Smooth muscle cell (in vitro differentiated cells): ENCODE measurements around the gene CCDC57. TPM values are rescaled to one million over a fixed set of nuclear protein-coding genes. Genes with fewer than 3 reads are reported as not detected.

Experiments used
- DNase-seq: peaks from one replicate; lab custom pipeline; 2025; ENCODE audit not compliant: unreplicated experiment; lab: John Stamatoyannopoulos, UW
- H2AFZ ChIP-seq: fragments of 200-600 bp; sonication (generic); 2 replicates; pipeline ENCODE4 v1.6.0; 2016; ENCODE audit warnings: antibody characterized with exemption, low read depth, mild to moderate bottlenecking
- H3F3A ChIP-seq: fragments of 200-600 bp; sonication (generic); 2 replicates; pipeline ENCODE4 v1.6.0; 2017; ENCODE audit warnings: antibody characterized with exemption, low read depth
- H3K27ac ChIP-seq: fragments of 200-600 bp; sonication (generic); 2 replicates; pipeline ENCODE4 v1.5.1; 2016; ENCODE audit warnings: low read depth, mild to moderate bottlenecking
- H3K27me3 ChIP-seq: fragments of 200-600 bp; sonication (generic); 2 replicates; pipeline ENCODE4 v1.6.1; 2016; ENCODE audit warnings: low read depth, mild to moderate bottlenecking
- H3K36me3 ChIP-seq: fragments of 200-600 bp; sonication (generic); 2 replicates; pipeline ENCODE4 v1.5.1; 2016; ENCODE audit warnings: low read depth
- H3K4me1 ChIP-seq: fragments of 200-600 bp; sonication (generic); 2 replicates; pipeline ENCODE4 v1.5.1; 2016; ENCODE audit warnings: low read depth
- H3K4me2 ChIP-seq: fragments of 200-600 bp; sonication (generic); 2 replicates; pipeline ENCODE4 v1.6.0; 2016; ENCODE audit warnings: mild to moderate bottlenecking
- H3K4me3 ChIP-seq: fragments of 200-600 bp; sonication (generic); 2 replicates; pipeline ENCODE4 v1.5.1; 2016; ENCODE audit warnings: mild to moderate bottlenecking
- H3K79me2 ChIP-seq: fragments of 200-600 bp; sonication (generic); 2 replicates; pipeline ENCODE4 v1.6.0; 2016; ENCODE audit warnings: low read depth, mild to moderate bottlenecking
- H3K9ac ChIP-seq: fragments of 200-600 bp; sonication (generic); 2 replicates; pipeline ENCODE4 v1.6.0; 2016; ENCODE audit warnings: low read depth
- H3K9me3 ChIP-seq: fragments of 200-600 bp; sonication (generic); replicated peaks from 2 replicates; pipeline ENCODE4 v1.5.1; 2016; ENCODE audit warnings: low read depth
- H4K20me1 ChIP-seq: fragments of 200-600 bp; sonication (generic); 2 replicates; pipeline ENCODE4 v1.6.0; 2016; ENCODE audit warnings: low read depth
- WGBS: methylation state at CpG from one replicate; pipeline ENCODE4 v1.1.7; 2016; ENCODE audit warnings: low lambda C conversion rate; 5-methylcytosine and 5-hydroxymethylcytosine counted together
- polyA plus RNA-seq: library from polyadenylated mRNA; unstranded; fragments of >200 nt; fragmentation: Nextera tagmentation; extraction: Ambion mirVana; gene quantifications from 2 replicates; pipeline ENCODE4 v1.2.1, GENCODE V29; 2016
- total RNA-seq: library from RNA; depleted of rRNA; stranded (reverse); fragments of >200 nt; gene quantifications from 2 replicates; pipeline ENCODE4 v1.2.3, GENCODE V29; 2014
- TF ChIP-seq, protein P1 (sequence below): fragments of 200-600 bp; sonication (generic); IDR thresholded peaks from 2 replicates; pipeline ENCODE4 v1.5.1; 2017; ENCODE audit warnings: borderline replicate concordance, mild to moderate bottlenecking, antibody characterized with exemption; ENCODE audit not compliant: insufficient read depth, poor library complexity, severe bottlenecking

CCDC57 gene
- total and polyA plus RNA-seq, 2 experiments from 2014 or later: 18.3 to 23.1 TPM

DNA sequence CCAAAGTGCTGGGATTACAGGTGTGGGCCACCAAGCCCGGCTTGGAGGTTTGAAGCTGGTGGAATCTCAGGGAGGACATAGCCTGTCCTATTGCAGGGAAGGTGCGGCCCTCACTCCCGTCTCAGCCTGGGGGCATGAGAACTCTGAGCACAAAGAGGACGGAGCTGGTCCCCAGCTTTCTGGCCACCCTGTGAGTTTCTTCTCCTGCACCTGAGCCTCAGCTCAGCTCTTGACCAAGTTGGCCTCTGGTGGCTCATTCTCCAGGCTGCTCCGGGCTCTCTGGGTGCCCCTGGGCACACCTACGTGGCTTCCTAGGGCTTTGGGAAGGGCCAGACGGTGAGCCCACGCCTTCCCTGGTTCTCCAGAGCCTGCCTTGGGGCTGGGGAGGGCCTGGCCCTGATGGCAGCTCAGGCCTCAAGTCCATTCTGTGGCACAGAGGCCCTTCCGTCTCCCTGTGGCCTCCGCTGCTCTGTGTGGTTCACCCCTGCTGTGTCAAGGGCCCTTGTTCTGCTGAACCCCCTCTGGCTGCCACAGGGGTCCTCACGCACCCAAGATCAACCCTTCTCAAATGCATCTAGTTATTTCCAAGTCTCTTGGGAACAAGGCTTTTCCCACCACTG, 107.7 kb downstream of the CCDC57 start:
- no peak for DNase-seq
- Histone ChIP-seq H3K79me2 (no peaks in the 10 kb centered on the region), H3K9ac (no peak overlapping the region), H2AFZ (no peak overlapping the region), H3K36me3 (no peaks in the 10 kb centered on the region), H3K4me1 (peaks cover 37% of the 10 kb centered on the region), H3K27ac (no peak overlapping the region), H3K4me3 (no peak overlapping the region), H3K9me3 (no peaks in the 10 kb centered on the region), H3K4me2 (no peak overlapping the region), H3K27me3 (no peaks in the 10 kb centered on the region), H4K20me1 (no peaks in the 10 kb centered on the region), H3F3A (peaks cover 13% of the 10 kb centered on the region)
- WGBS: 92% methylated on average over 11 of the region's 11 CpGs
- TF ChIP-seq, protein P1, sequence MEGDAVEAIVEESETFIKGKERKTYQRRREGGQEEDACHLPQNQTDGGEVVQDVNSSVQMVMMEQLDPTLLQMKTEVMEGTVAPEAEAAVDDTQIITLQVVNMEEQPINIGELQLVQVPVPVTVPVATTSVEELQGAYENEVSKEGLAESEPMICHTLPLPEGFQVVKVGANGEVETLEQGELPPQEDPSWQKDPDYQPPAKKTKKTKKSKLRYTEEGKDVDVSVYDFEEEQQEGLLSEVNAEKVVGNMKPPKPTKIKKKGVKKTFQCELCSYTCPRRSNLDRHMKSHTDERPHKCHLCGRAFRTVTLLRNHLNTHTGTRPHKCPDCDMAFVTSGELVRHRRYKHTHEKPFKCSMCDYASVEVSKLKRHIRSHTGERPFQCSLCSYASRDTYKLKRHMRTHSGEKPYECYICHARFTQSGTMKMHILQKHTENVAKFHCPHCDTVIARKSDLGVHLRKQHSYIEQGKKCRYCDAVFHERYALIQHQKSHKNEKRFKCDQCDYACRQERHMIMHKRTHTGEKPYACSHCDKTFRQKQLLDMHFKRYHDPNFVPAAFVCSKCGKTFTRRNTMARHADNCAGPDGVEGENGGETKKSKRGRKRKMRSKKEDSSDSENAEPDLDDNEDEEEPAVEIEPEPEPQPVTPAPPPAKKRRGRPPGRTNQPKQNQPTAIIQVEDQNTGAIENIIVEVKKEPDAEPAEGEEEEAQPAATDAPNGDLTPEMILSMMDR: no peak

DNA sequence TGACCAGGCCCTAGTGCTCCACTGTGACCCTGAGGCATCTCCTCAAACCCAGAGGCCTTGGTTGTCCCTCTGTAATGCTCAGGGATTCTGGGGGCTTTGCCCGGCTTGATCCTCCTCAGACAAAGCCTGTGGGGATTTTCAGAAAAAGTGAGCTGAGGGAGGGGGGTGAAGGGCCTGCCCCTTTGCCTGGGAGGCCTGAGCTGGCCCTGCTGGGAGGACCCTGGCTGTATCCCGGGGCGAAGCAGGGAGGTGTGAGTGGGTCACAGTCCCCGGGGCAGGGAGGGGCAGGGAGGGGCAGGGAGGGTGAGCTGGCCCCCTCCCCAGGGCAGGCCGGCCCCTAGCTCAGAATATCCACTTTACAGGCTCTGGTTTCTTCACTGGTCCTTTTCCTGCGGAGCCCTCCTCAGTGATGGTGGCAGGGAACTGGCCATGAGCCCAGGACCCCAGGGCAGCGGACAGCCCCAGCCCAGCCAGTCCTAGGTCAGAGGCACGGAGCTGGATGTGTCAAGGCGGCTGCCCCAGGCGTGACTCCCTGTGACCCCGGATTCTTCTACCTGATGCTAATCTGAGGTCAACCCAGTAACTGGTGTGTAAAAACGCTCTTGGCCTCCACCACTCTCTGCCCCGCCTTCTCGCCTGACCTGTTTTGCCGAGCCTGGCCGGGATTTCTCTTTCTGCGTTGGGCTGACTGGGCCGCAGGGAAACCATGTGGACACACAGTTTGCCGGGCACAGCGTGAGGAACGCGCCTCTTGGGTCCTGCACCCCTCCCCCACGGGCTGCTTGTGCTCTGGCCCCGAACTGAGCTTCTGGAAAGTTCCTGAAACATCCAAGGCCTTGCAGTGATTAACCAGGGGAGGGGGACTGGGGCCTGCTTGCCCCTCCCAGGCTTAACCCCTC, 108.8 kb downstream of the CCDC57 start:
- Histone ChIP-seq H3K36me3 (no peaks in the 10 kb centered on the region), H2AFZ (no peak overlapping the region), H3K27me3 (no peaks in the 10 kb centered on the region), H3K9me3 (no peaks in the 10 kb centered on the region), H3K79me2 (no peaks in the 10 kb centered on the region), H3K4me1 (peaks cover 48% of the 10 kb centered on the region), H3K4me3 (no peak overlapping the region), H3K9ac (no peak overlapping the region), H4K20me1 (no peaks in the 10 kb centered on the region), H3K4me2 (peak overlapping the region; percentile 68), H3K27ac (no peak overlapping the region), H3F3A (peaks cover 13% of the 10 kb centered on the region)
- peak; percentile 22 for DNase-seq
- TF ChIP-seq, protein P1: no peak
- 22% methylated on average over 24 of the region's 24 CpGs for WGBS

DNA sequence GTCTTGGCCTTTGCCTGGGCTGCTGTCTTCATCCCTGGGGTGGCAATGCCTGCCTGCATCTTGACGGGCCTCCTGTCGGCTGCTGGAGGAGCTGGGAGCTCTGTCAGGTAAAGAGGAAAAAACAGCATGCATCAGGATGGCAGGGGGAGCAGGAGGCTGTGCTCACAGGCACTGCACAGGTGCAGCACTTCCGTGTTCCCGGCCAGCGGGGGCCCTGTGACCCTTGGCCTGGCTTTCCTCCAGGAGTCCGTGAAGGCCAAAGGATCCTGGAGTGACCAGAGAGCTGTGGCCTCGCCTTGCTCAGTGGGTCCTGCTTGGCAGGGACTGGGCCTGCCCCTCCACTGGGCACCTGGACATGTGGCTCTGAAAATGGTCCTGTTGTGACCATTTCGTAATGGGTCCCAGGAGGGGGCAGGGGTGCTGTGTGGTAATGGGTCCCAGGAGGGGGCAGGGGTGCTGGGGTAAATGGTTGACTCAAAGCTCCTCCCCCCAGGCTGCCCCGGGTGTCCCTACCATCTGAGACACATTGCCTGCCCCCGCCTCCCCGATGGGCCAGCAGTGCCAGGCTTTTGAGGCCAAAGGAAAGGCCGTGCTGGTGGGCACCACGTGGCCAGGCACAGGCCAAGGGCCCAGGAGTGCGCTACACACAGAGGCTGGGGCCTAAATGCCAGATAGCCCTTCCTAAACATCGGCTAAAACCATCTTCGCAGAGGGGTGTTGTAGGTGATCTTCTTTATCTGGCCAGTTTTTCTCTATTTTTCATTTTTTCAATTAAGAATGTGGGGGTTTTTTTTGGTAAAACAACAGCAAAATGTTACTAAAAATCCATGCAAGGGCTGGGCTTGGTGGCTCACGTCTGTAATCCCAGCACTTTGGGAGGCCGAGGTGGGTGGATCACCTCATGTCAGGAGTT, 110.6 kb downstream of the CCDC57 start:
- H2AFZ ChIP-seq: no peak overlapping the region
- TF ChIP-seq, protein P1: no peak
- peaks cover 8% of the 10 kb centered on the region for H4K20me1 ChIP-seq
- H3K9me3 ChIP-seq: no peaks in the 10 kb centered on the region
- H3K36me3 ChIP-seq: no peaks in the 10 kb centered on the region
- H3K79me2 ChIP-seq: peaks cover 9% of the 10 kb centered on the region
- H3K4me2 ChIP-seq: no peak overlapping the region
- no peak for DNase-seq
- no peak overlapping the region for H3K27ac ChIP-seq
- H3F3A ChIP-seq: peaks cover 13% of the 10 kb centered on the region
- 85% methylated on average over 18 of the region's 18 CpGs for WGBS
- peaks cover 49% of the 10 kb centered on the region for H3K4me1 ChIP-seq
- H3K27me3 ChIP-seq: no peaks in the 10 kb centered on the region
- no peak overlapping the region for H3K4me3 ChIP-seq
- H3K9ac ChIP-seq: no peak overlapping the region
